A549 treated with GW870086 at 1 μM for 4 hours (cell line): ENCODE results near the gene CEP97. TPM values are rescaled to one million over a fixed set of nuclear protein-coding genes. Genes with fewer than 3 reads are reported as not detected.

Experiments
- total RNA-seq: library from RNA; stranded (reverse); fragments of 200-300 nt; extraction: Qiagen RNA extraction; gene quantifications from 5 replicates; pipeline ENCODE4 v1.2.3, GENCODE V29; 2022; ENCODE audit warnings: low read depth

Gene CEP97
- total RNA-seq: 3.1 to 5.8 TPM (median 5.4 TPM) in 5 replicates

GRCh38 chr3:101724329-101725193 lies at the start of gene CEP97:
CEP97 (plus strand) TSS chr3:101724614; CDS start chr3:101724677, 63 bp downstream.

GRCh38 chr3:101676765-101677435 lies 47.5 kb upstream of the CEP97 start, which contains the start of gene ZBTB11:
ZBTB11 (minus strand) TSS chr3:101677132; CDS start chr3:101676914, 218 bp downstream.

GRCh38 chr3:101779047-101779821 lies 54.8 kb downstream of the CEP97 start, which contains the start of gene NXPE3:
NXPE3 (plus strand) TSS chr3:101779211; CDS start chr3:101785597, 6,386 bp downstream.

Other genes starting within 250 kb of the CEP97 start
- gene SENP7, start 211.4 kb upstream of the CEP97 start, total RNA-seq: 1.2 to 2.5 TPM (median 1.9 TPM) in 5 replicates
- gene TRMT10C, start 162.7 kb upstream of the CEP97 start, total RNA-seq: 31.4 to 37.9 TPM (median 36.2 TPM) in 5 replicates
- 99.4 to 121 TPM (median 106 TPM) in 5 replicates for gene PCNP, start 150.4 kb upstream of the CEP97 start, total RNA-seq
- gene ZBTB11, start 47.5 kb upstream of the CEP97 start, total RNA-seq: 8.5 to 11.9 TPM (median 10.0 TPM) in 5 replicates
- 1,612 to 2,181 TPM (median 1,667 TPM) in 5 replicates for gene RPL24, start 37.9 kb upstream of the CEP97 start, total RNA-seq
- gene NXPE3, start 54.6 kb downstream of the CEP97 start, total RNA-seq: 19.8 to 27.1 TPM (median 21.9 TPM) in 5 replicates
- 4.9 to 7.6 TPM (median 6.6 TPM) in 5 replicates for gene NFKBIZ, start 124.9 kb downstream of the CEP97 start, total RNA-seq